ENCODE measurements around the gene MAP2K4. TPM values are rescaled to one million over a fixed set of nuclear protein-coding genes. Genes with fewer than 3 reads are reported as not detected.

The MAP2K4 gene
- total RNA-seq, 1 donor from 2014 or later, result 57.9 TPM

DNA sequence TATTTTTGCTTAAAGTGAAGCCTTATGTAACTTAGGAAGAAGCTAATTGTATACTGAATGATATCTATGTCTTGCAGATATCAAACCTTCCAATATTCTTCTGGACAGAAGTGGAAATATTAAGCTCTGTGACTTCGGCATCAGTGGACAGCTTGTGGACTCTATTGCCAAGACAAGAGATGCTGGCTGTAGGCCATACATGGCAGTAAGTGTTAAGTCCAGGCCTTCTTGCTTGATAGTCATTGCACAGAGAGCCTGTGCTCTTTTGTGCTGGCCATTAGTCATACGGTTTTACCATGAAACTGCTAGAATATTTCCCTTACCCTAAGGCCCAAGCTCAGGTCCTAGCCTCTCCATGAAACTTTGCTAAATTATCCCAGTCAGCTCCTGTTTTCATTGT is 92.5 kb downstream of the MAP2K4 start:
- no peaks in the 10 kb centered on the region for H3K4me1 Mint-ChIP-seq
- TF ChIP-seq, protein P1, sequence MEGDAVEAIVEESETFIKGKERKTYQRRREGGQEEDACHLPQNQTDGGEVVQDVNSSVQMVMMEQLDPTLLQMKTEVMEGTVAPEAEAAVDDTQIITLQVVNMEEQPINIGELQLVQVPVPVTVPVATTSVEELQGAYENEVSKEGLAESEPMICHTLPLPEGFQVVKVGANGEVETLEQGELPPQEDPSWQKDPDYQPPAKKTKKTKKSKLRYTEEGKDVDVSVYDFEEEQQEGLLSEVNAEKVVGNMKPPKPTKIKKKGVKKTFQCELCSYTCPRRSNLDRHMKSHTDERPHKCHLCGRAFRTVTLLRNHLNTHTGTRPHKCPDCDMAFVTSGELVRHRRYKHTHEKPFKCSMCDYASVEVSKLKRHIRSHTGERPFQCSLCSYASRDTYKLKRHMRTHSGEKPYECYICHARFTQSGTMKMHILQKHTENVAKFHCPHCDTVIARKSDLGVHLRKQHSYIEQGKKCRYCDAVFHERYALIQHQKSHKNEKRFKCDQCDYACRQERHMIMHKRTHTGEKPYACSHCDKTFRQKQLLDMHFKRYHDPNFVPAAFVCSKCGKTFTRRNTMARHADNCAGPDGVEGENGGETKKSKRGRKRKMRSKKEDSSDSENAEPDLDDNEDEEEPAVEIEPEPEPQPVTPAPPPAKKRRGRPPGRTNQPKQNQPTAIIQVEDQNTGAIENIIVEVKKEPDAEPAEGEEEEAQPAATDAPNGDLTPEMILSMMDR (IDR thresholded peaks at IDR 0.05; ENCODE audit: unreplicated experiment), result no peak
- H3K36me3 Mint-ChIP-seq, result peaks cover 51% of the 10 kb centered on the region
- H3K4me3 Mint-ChIP-seq, result no peak overlapping the region
- no peaks in the 10 kb centered on the region for H3K27me3 Mint-ChIP-seq (ENCODE audit: low read depth)
- H3K27ac Mint-ChIP-seq, result no peak overlapping the region
- DNase-seq (ENCODE audit: low spot score in 2 of 2, unreplicated experiment in 2 of 2), result no peak
- H3K9me3 Mint-ChIP-seq, result no peaks in the 10 kb centered on the region

GRCh38 chr17:12114686-12115418 is 94.2 kb downstream of the MAP2K4 start:
- no peak for DNase-seq (ENCODE audit: low spot score in 2 of 2, unreplicated experiment in 2 of 2)
- TF ChIP-seq, protein P1 (IDR thresholded peaks at IDR 0.05; ENCODE audit: unreplicated experiment), result no peak
- no peaks in the 10 kb centered on the region for H3K27me3 Mint-ChIP-seq (ENCODE audit: low read depth)
- no peak overlapping the region for H3K4me3 Mint-ChIP-seq
- H3K9me3 Mint-ChIP-seq, result peaks cover 12% of the 10 kb centered on the region
- H3K27ac Mint-ChIP-seq, result no peak overlapping the region
- peaks cover 66% of the 10 kb centered on the region for H3K36me3 Mint-ChIP-seq
- H3K4me1 Mint-ChIP-seq, result no peaks in the 10 kb centered on the region

- H3K27ac Mint-ChIP-seq, result no peak overlapping the region
- no peak overlapping the region for H3K4me3 Mint-ChIP-seq
- no peaks in the 10 kb centered on the region for H3K27me3 Mint-ChIP-seq (ENCODE audit: low read depth)
- no peaks in the 10 kb centered on the region for H3K4me1 Mint-ChIP-seq
- peaks cover 65% of the 10 kb centered on the region for H3K36me3 Mint-ChIP-seq
- DNase-seq (ENCODE audit: low spot score in 2 of 2, unreplicated experiment in 2 of 2), result no peak
- TF ChIP-seq, protein P1 (IDR thresholded peaks at IDR 0.05; ENCODE audit: unreplicated experiment), result no peak
- peaks cover 12% of the 10 kb centered on the region for H3K9me3 Mint-ChIP-seq
These were observed 95.5 kb downstream of the MAP2K4 start for GRCh38 chr17:12116143-12116542.

DNA sequence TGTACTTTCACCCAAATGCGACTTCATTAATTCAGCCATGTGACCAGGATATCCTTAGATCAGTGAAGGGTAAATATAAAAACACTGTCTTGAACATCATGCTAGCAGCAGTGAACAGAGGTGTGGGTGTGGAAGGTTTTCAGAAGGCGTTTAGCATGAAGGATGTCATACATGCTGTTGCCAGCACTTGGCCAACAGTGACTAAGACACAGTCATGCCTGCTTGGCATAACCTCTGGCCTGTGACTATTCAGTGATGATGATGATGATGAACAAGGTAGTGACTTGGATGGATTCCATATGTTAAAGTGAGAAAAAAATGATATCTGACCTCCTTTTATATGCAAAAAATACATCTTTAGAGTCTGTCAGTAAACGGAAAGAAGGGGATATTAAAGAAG is 97.9 kb downstream of the MAP2K4 start:
- TF ChIP-seq, protein P1 (IDR thresholded peaks at IDR 0.05; ENCODE audit: unreplicated experiment), result no peak
- Mint-ChIP-seq H3K27me3 (ENCODE audit: low read depth) (no peaks in the 10 kb centered on the region), H3K4me1 (peaks cover 2% of the 10 kb centered on the region), H3K9me3 (peaks cover 12% of the 10 kb centered on the region), H3K4me3 (no peak overlapping the region), H3K36me3 (peaks cover 53% of the 10 kb centered on the region), H3K27ac (no peak overlapping the region)
- no peak for DNase-seq (ENCODE audit: low spot score in 2 of 2, unreplicated experiment in 2 of 2)

GRCh38 chr17:12122075-12122474 is 101.4 kb downstream of the MAP2K4 start:
- TF ChIP-seq, protein P1 (IDR thresholded peaks at IDR 0.05; ENCODE audit: unreplicated experiment), result no peak
- no peak overlapping the region for H3K4me3 Mint-ChIP-seq
- H3K36me3 Mint-ChIP-seq, result peaks cover 56% of the 10 kb centered on the region
- H3K27me3 Mint-ChIP-seq (ENCODE audit: low read depth), result no peaks in the 10 kb centered on the region
- peaks cover 17% of the 10 kb centered on the region for H3K9me3 Mint-ChIP-seq
- H3K27ac Mint-ChIP-seq, result no peak overlapping the region
- no peak for DNase-seq (ENCODE audit: low spot score in 2 of 2, unreplicated experiment in 2 of 2)
- H3K4me1 Mint-ChIP-seq, result peaks cover 2% of the 10 kb centered on the region

All from mesothelial cell of epicardium (in vitro differentiated cells).